Measurements from ENCODE around the gene COL5A2.

COL5A2 gene

DNA sequence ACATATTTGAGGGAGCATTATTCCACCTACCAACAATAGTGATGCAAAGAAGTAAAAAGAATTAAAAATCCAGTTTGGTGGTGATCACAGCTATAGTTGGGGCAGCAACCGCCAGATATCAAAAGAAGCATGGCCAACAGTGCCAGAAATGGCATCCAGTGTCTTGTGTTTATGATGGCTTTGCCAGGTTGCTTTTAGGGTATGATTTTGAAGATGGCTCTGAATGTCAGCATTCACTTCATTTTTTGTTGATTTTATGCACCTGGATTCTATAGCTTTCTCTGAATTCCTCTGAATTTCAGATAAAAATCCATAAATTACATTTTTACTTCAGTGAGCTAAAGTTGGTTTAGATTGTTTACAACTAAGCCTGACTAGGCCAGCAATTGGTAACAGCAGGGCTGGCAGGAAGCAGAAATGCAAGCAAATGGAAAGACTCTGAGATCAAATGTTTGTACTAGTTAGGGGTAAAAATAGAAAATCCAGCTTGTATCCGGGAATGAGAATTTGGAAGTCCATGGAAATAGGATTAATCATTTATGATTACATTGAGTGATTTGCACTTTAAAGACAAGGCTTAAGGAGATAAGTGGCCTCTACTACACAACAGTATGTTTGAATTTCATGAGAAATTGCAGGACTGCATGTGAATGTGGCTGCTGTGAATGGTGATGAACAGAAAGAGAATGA, 165.0 kb downstream of the COL5A2 start:
- no peaks in the 10 kb centered on the region for H3K36me3 ChIP-seq (ENCODE audit: control insufficient read depth, insufficient read depth, low read length)
- H3K4me1 ChIP-seq (ENCODE audit: control insufficient read depth, insufficient read depth, low read length, poor library complexity, severe bottlenecking) = no peaks in the 10 kb centered on the region
- H3K27me3 ChIP-seq (replicated peaks; ENCODE audit: control insufficient read depth, insufficient read depth, low read length, poor library complexity, severe bottlenecking) = no peaks in the 10 kb centered on the region
- H3K27ac ChIP-seq (ENCODE audit: insufficient read depth, low read length, poor library complexity, severe bottlenecking) = no peak overlapping the region
- no peak for DNase-seq
- H3K9me3 ChIP-seq (ENCODE audit: control insufficient read depth, low read length) = no peaks in the 10 kb centered on the region
- no peak overlapping the region for H3K4me3 ChIP-seq (ENCODE audit: insufficient read depth, low read depth, low read length, poor library complexity, severe bottlenecking)

DNA sequence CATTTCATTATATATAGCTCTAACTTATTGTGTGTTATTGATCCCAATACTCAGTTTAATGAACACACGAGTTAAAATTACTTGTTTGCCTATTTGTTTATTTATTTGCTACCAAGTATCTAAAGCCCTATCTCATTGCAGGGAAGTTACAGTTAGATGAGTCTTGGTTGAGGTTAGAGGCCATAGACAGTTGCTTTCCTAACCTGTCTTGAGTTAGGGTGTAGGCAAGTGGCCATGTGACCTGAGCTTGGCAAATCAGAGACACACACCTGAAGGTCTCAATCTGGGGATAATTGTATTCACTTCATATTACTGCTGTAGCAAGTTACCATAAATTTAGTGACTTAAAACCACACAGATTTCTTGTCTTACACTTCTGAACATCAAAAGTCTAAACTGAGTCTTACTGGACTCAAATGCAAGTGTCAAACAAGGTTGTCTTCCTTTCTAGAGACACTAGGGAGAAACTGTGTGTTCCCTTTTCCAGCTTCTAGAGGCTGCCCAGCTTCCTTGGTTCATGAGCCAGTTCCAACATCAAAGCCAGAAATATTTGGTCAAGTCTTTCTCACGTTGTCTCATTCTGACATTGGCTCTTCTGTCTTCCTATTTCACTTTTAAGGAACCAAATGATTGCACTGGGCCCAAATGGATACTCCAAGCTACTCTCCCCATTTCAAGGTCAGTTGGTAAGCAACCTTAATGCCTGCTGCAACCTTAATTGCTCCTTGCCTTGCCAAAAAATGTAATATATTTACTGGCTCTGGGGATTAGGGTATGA, 165.7 kb downstream of the COL5A2 start:
- no peaks in the 10 kb centered on the region for H3K27me3 ChIP-seq (replicated peaks; ENCODE audit: control insufficient read depth, insufficient read depth, low read length, poor library complexity, severe bottlenecking)
- no peaks in the 10 kb centered on the region for H3K4me1 ChIP-seq (ENCODE audit: control insufficient read depth, insufficient read depth, low read length, poor library complexity, severe bottlenecking)
- DNase-seq = no peak
- no peaks in the 10 kb centered on the region for H3K36me3 ChIP-seq (ENCODE audit: control insufficient read depth, insufficient read depth, low read length)
- no peak overlapping the region for H3K27ac ChIP-seq (ENCODE audit: insufficient read depth, low read length, poor library complexity, severe bottlenecking)
- H3K4me3 ChIP-seq (ENCODE audit: insufficient read depth, low read depth, low read length, poor library complexity, severe bottlenecking) = no peak overlapping the region
- no peaks in the 10 kb centered on the region for H3K9me3 ChIP-seq (ENCODE audit: control insufficient read depth, low read length)

DNA sequence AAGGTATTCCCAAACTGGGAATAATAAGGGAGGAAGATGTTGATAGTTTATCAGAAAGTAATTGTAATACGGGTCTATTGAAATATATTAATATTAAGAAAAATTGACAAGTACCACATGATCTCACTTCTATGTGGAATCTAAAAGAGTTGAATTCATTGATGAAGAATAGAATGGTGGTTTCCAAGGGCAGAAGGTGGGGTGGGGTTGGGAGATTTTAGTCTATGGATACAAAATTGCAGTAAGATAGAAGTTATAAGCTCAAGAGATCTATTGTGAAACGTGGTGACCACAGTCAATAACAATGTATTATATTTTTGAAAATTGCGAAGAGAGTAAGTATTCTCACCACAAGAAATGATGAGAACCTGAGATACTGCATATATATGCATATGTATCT, 166.5 kb downstream of the COL5A2 start:
- Histone ChIP-seq H3K27me3 (replicated peaks; ENCODE audit: control insufficient read depth, insufficient read depth, low read length, poor library complexity, severe bottlenecking) (no peaks in the 10 kb centered on the region), H3K27ac (ENCODE audit: insufficient read depth, low read length, poor library complexity, severe bottlenecking) (no peak overlapping the region), H3K4me1 (ENCODE audit: control insufficient read depth, insufficient read depth, low read length, poor library complexity, severe bottlenecking) (no peaks in the 10 kb centered on the region), H3K36me3 (ENCODE audit: control insufficient read depth, insufficient read depth, low read length) (no peaks in the 10 kb centered on the region), H3K4me3 (ENCODE audit: insufficient read depth, low read depth, low read length, poor library complexity, severe bottlenecking) (no peak overlapping the region), H3K9me3 (ENCODE audit: control insufficient read depth, low read length) (no peaks in the 10 kb centered on the region)
- DNase-seq = no peak

DNA sequence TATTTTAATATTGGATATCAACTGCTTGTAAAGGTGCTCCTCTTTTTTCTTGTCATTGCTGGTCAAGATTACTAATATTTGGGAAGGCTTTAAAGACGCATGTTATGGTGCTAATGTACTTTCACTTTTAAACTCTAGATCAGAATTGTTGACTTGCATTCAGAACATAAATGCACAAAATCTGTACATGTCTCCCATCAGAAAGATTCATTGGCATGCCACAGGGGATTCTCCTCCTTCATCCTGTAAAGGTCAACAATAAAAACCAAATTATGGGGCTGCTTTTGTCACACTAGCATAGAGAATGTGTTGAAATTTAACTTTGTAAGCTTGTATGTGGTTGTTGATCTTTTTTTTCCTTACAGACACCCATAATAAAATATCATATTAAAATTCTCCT, 167.2 kb downstream of the COL5A2 start:
- no peaks in the 10 kb centered on the region for H3K27me3 ChIP-seq (replicated peaks; ENCODE audit: control insufficient read depth, insufficient read depth, low read length, poor library complexity, severe bottlenecking)
- no peaks in the 10 kb centered on the region for H3K4me1 ChIP-seq (ENCODE audit: control insufficient read depth, insufficient read depth, low read length, poor library complexity, severe bottlenecking)
- H3K9me3 ChIP-seq (ENCODE audit: control insufficient read depth, low read length) = no peaks in the 10 kb centered on the region
- no peak overlapping the region for H3K4me3 ChIP-seq (ENCODE audit: insufficient read depth, low read depth, low read length, poor library complexity, severe bottlenecking)
- no peaks in the 10 kb centered on the region for H3K36me3 ChIP-seq (ENCODE audit: control insufficient read depth, insufficient read depth, low read length)
- DNase-seq = no peak
- no peak overlapping the region for H3K27ac ChIP-seq (ENCODE audit: insufficient read depth, low read length, poor library complexity, severe bottlenecking)

DNA sequence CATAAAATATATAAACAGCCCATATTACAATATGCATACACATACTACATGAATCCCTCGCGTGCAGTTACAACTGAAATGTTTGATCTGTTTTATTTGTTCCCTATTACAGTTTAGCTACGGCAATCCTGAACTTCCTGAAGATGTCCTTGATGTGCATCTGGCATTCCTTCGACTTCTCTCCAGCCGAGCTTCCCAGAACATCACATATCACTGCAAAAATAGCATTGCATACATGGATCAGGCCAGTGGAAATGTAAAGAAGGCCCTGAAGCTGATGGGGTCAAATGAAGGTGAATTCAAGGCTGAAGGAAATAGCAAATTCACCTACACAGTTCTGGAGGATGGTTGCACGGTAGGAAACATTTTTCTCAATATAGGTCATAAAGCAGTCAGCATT, 169.0 kb downstream of the COL5A2 start:
- Histone ChIP-seq H3K27me3 (replicated peaks; ENCODE audit: control insufficient read depth, insufficient read depth, low read length, poor library complexity, severe bottlenecking) (no peaks in the 10 kb centered on the region), H3K36me3 (ENCODE audit: control insufficient read depth, insufficient read depth, low read length) (no peaks in the 10 kb centered on the region), H3K4me1 (ENCODE audit: control insufficient read depth, insufficient read depth, low read length, poor library complexity, severe bottlenecking) (no peaks in the 10 kb centered on the region), H3K4me3 (ENCODE audit: insufficient read depth, low read depth, low read length, poor library complexity, severe bottlenecking) (no peak overlapping the region), H3K9me3 (ENCODE audit: control insufficient read depth, low read length) (no peaks in the 10 kb centered on the region), H3K27ac (ENCODE audit: insufficient read depth, low read length, poor library complexity, severe bottlenecking) (no peak overlapping the region)
- no peak for DNase-seq

DNA sequence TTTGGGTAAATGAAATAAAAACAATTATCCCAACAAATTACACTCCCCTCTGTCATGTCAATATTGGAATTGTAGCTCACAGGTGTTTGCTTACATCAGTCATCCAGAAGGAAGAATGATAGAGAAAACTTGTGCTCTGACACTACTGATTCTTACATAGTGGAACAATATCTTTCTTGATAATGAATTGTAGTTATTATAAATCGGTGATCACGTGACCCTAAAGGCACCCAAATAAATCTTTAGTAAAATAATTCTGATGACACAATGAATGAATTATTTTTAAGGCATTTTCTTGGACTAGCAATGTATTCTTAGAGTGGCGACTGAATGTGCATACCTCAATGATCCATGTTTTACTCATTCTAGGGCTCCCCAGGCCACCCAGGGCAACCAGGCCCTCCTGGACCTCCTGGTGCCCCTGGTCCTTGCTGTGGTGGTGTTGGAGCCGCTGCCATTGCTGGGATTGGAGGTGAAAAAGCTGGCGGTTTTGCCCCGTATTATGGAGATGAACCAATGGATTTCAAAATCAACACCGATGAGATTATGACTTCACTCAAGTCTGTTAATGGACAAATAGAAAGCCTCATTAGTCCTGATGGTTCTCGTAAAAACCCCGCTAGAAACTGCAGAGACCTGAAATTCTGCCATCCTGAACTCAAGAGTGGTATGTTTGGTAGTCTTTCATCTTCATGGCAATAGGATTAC, 170.9 kb downstream of the COL5A2 start:
- DNase-seq = no peak
- Histone ChIP-seq H3K27ac (ENCODE audit: insufficient read depth, low read length, poor library complexity, severe bottlenecking) (no peak overlapping the region), H3K4me1 (ENCODE audit: control insufficient read depth, insufficient read depth, low read length, poor library complexity, severe bottlenecking) (no peaks in the 10 kb centered on the region), H3K9me3 (ENCODE audit: control insufficient read depth, low read length) (no peaks in the 10 kb centered on the region), H3K4me3 (ENCODE audit: insufficient read depth, low read depth, low read length, poor library complexity, severe bottlenecking) (no peak overlapping the region), H3K36me3 (ENCODE audit: control insufficient read depth, insufficient read depth, low read length) (no peaks in the 10 kb centered on the region), H3K27me3 (replicated peaks; ENCODE audit: control insufficient read depth, insufficient read depth, low read length, poor library complexity, severe bottlenecking) (no peaks in the 10 kb centered on the region)

DNA sequence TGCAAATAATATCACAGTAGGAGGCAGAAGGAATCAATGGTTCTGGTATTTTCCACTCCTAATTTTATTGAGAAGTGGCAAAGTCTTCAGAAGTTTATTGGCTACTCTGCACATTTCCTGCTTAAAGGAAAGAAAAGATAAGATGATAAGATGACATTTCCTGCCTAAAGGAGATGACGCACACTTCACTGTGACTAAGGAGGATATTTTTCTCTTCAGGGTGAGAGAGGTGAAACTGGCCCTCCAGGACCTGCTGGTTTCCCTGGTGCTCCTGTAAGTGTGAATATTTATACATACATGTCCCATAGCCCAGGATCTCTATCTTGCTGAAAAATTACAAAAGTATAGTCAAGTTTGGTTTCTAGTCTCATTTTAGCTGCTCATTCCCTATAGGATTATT, 177.5 kb downstream of the COL5A2 start:
- H3K9me3 ChIP-seq (ENCODE audit: control insufficient read depth, low read length) = no peaks in the 10 kb centered on the region
- no peaks in the 10 kb centered on the region for H3K27me3 ChIP-seq (replicated peaks; ENCODE audit: control insufficient read depth, insufficient read depth, low read length, poor library complexity, severe bottlenecking)
- H3K36me3 ChIP-seq (ENCODE audit: control insufficient read depth, insufficient read depth, low read length) = no peaks in the 10 kb centered on the region
- H3K4me3 ChIP-seq (ENCODE audit: insufficient read depth, low read depth, low read length, poor library complexity, severe bottlenecking) = no peak overlapping the region
- no peak overlapping the region for H3K27ac ChIP-seq (ENCODE audit: insufficient read depth, low read length, poor library complexity, severe bottlenecking)
- H3K4me1 ChIP-seq (ENCODE audit: control insufficient read depth, insufficient read depth, low read length, poor library complexity, severe bottlenecking) = no peaks in the 10 kb centered on the region
- DNase-seq = no peak

DNA sequence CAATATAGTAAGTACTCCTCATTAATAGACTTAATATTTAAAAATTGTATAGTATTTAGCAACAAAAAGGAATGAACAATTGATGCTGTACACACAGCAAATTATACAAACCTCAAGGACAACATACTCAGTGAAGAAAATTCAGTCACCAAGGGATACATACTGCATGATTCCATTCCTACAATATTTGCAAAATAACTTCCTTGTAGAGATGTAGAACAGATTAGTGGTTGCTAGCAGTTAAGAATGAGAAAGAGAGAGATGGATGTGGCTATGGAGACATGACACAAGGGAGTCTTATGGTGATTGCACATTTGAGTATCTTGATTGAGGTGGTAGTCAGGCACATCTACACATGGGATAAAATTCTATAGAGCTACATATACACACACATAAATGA, 179.3 kb downstream of the COL5A2 start:
- Histone ChIP-seq H3K27me3 (replicated peaks; ENCODE audit: control insufficient read depth, insufficient read depth, low read length, poor library complexity, severe bottlenecking) (no peaks in the 10 kb centered on the region), H3K9me3 (ENCODE audit: control insufficient read depth, low read length) (no peaks in the 10 kb centered on the region), H3K4me1 (ENCODE audit: control insufficient read depth, insufficient read depth, low read length, poor library complexity, severe bottlenecking) (no peaks in the 10 kb centered on the region), H3K27ac (ENCODE audit: insufficient read depth, low read length, poor library complexity, severe bottlenecking) (no peak overlapping the region), H3K4me3 (ENCODE audit: insufficient read depth, low read depth, low read length, poor library complexity, severe bottlenecking) (no peak overlapping the region), H3K36me3 (ENCODE audit: control insufficient read depth, insufficient read depth, low read length) (no peaks in the 10 kb centered on the region)
- DNase-seq = no peak

DNA sequence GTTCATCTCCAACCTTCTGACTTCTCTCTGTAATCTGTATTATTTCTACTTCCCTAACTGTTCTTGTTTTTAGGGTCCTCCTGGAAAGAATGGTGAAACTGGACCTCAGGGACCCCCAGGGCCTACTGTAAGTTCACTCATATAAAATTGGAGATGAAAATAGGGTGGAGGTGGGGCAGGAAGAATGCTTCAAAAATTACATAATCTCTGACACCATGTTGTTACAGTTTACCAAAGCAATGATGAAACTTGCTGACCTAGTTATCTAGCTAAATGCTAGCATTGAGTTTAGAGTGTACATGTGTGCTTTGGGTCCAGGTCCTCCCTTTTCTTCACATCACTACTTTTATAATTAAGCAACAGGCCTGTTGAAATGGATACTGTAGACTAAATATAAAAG, 182.3 kb downstream of the COL5A2 start:
- no peaks in the 10 kb centered on the region for H3K27me3 ChIP-seq (replicated peaks; ENCODE audit: control insufficient read depth, insufficient read depth, low read length, poor library complexity, severe bottlenecking)
- H3K9me3 ChIP-seq (ENCODE audit: control insufficient read depth, low read length) = no peaks in the 10 kb centered on the region
- H3K36me3 ChIP-seq (ENCODE audit: control insufficient read depth, insufficient read depth, low read length) = no peaks in the 10 kb centered on the region
- no peak overlapping the region for H3K27ac ChIP-seq (ENCODE audit: insufficient read depth, low read length, poor library complexity, severe bottlenecking)
- no peaks in the 10 kb centered on the region for H3K4me1 ChIP-seq (ENCODE audit: control insufficient read depth, insufficient read depth, low read length, poor library complexity, severe bottlenecking)
- H3K4me3 ChIP-seq (ENCODE audit: insufficient read depth, low read depth, low read length, poor library complexity, severe bottlenecking) = no peak overlapping the region
- no peak for DNase-seq

DNA sequence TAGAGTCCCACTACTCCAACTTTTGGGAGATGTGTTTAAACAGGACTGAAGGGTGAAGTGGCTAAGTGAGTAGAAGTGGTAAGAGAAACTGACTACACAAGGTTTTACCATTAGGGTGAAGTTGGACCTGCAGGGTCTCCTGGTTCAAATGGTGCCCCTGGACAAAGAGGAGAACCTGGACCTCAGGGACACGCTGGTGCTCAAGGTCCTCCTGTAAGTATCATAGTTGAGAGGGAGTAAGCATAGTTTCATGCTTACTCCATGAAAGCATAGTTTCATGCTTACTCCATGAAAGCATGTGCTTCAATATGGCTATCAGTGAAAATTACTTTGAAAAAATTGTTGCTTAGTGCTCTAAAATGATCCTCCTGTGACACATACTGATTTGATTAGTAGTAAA, 186.3 kb downstream of the COL5A2 start:
- Histone ChIP-seq H3K4me3 (ENCODE audit: insufficient read depth, low read depth, low read length, poor library complexity, severe bottlenecking) (no peak overlapping the region), H3K27me3 (replicated peaks; ENCODE audit: control insufficient read depth, insufficient read depth, low read length, poor library complexity, severe bottlenecking) (no peaks in the 10 kb centered on the region), H3K4me1 (ENCODE audit: control insufficient read depth, insufficient read depth, low read length, poor library complexity, severe bottlenecking) (no peaks in the 10 kb centered on the region), H3K27ac (ENCODE audit: insufficient read depth, low read length, poor library complexity, severe bottlenecking) (no peak overlapping the region), H3K36me3 (ENCODE audit: control insufficient read depth, insufficient read depth, low read length) (no peaks in the 10 kb centered on the region), H3K9me3 (ENCODE audit: control insufficient read depth, low read length) (no peaks in the 10 kb centered on the region)
- DNase-seq = no peak

All from effector memory CD4-positive, alpha-beta T cell (primary cell).